GM12801 (cell line): ENCODE data around the gene GPBP1.

ENCODE experiments used
- TF ChIP-seq, protein P1 (sequence below): IDR thresholded peaks from one replicate; pipeline ENCODE4 v1.5.1; 2011; ENCODE audit warnings: control low read depth; ENCODE audit not compliant: insufficient read length; ENCODE audit errors: extremely low read depth

Gene GPBP1

DNA sequence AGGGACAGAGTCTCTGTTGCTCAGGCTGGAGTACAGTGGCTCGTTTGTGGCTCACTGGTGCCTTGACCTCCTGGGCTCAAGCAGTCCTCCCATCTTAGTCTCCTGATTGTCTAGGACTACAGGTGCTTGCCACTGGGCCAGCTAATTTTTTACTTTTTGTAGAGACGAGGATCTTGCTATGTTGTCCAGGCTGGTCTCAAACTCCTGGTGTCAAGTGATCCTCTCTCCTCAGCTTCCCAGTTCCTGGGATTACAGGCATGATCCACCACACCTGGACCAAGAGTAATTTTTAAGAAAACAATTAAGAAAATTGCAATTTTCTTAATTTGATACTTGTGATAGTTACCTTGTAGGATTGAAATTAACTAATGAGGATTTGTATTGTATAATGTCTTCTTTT is 73.9 kb downstream of the GPBP1 start:
- TF ChIP-seq, protein P1, sequence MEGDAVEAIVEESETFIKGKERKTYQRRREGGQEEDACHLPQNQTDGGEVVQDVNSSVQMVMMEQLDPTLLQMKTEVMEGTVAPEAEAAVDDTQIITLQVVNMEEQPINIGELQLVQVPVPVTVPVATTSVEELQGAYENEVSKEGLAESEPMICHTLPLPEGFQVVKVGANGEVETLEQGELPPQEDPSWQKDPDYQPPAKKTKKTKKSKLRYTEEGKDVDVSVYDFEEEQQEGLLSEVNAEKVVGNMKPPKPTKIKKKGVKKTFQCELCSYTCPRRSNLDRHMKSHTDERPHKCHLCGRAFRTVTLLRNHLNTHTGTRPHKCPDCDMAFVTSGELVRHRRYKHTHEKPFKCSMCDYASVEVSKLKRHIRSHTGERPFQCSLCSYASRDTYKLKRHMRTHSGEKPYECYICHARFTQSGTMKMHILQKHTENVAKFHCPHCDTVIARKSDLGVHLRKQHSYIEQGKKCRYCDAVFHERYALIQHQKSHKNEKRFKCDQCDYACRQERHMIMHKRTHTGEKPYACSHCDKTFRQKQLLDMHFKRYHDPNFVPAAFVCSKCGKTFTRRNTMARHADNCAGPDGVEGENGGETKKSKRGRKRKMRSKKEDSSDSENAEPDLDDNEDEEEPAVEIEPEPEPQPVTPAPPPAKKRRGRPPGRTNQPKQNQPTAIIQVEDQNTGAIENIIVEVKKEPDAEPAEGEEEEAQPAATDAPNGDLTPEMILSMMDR = no peak

DNA sequence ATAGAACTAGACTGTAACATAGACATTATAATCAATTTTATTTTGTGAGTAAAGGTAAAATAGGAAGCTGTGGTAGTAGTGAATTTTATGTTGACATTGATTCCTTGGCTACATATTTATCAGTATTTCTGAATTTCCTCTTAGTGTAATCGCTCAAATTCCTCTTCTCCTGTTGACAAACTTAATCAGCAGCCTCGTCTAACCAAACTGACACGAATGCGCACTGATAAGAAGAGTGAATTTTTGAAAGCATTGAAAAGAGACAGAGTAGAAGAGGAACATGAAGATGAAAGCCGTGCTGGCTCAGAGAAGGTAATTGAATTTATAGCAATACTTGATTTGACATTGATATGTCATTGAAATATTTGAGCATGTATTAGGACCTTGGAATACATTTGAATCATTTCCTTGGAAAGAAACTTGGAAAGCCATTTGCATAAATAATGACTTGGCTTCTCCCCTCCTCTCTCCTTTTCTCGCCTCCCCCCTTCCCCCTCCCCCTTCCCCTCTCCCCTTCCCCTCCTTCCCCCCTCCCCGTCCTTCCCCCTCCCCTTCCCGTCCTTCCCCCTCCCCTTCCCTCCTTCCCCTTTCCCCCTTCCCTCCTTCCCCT is 75.5 kb downstream of the GPBP1 start:
- TF ChIP-seq, protein P1 = no peak

DNA sequence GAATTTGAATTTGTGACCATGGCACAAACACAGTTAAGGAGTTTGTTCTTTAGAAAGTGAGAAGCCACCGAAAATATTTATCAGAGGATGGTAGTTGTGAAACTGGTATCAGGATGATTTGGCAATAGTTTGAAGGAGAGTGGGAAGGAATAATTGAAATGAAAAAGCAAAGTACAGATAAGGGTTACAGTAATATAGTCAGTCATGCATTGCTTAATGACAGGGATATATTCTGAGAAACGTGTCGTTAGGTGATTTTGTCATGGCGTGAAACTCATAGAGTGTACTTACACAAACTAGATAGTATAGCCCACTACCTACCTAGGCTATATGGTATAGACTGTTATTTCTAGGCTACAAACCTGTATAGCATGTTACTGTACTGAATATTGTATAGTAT is 84.2 kb downstream of the GPBP1 start:
- TF ChIP-seq, protein P1 = no peak

DNA sequence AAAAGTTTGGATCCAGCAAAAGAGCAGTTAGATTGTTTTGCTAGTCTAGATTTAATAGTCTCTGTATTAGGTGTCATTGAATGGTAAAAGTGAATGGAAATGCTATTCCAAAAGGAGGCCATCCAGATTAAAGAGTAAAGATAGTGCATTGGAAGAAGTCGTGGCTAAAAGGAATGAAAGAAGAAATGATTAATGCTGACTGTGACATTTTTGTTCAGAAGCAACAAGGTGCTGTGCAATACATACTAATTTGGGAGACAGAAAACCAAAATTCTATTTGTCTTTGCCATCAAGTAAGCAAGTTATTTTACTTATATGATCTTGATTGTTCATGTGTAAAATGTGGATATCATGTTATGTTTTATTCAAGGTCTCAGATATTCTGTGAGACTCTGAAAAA is 85.1 kb downstream of the GPBP1 start:
- TF ChIP-seq, protein P1 = no peak

DNA sequence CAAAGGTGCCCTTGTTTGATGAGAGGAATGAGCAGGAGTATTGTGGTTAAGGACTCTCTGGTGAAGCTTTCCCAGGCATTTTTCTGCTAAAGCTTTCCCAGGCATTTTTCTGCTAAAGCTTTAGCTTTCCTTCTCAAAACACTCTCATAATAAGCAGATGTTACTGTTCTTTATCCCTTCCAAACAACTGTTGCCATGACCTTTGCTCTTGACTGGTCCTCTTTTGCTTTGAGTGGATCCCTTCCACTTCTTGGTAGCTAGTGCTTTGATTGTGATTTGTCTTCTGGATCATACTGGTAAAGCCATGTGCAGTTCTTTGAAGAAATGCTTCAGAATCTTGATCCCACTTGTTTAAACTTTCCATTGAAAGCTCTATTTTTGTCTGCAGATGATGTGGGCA is 85.8 kb downstream of the GPBP1 start:
- TF ChIP-seq, protein P1 = no peak

DNA sequence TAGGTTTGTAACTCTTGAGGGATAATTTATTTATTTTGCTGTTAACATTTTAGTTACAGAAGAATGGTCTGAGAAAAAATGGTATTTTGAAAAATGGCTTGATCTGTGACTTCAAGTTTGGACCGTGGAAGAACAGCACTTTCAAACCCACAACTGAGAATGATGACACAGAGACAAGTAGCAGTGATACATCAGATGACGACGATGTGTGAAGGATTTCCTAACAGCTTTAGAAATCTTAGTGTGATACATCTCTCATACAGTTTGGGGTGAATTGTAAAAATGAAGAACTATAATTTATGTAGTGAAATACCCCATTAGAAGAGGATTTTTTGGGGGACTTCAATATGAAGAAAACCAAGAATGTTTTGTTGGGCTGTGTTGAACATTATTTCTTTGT is 88.7 kb downstream of the GPBP1 start:
- TF ChIP-seq, protein P1 = no peak

DNA sequence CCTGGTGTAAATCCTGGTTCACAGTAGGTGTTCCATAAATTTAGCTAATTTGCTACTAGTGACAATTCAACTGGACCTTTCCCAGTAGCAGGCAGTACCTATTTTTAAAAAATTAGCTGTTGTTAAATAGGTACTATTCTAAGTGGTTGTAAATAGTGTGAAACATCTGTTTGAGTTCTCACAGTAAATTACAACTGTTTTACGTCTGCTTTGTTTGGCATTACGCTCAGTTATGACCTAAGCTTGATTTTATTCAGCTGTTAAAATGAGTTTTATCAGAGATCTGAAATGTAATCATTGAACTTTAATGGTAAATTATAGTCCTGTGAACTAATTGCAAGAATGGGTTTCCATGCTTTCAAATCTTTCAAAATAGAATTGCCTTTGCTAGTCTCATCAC is 93.9 kb downstream of the GPBP1 start:
- TF ChIP-seq, protein P1 = no peak
